A549 (cell line): Measurements from ENCODE around the gene DBH. TPM values are rescaled to one million over a fixed set of nuclear protein-coding genes. Genes with fewer than 3 reads are reported as not detected.

ENCODE experiments used
- ATAC-seq, 2 experiments: fragments of 200-7000 bp in 1 of 2; fragments of >200 bp in 1 of 2; cut with Nextera tagmentation in 1 of 2; cut with Tn5 transposase in 1 of 2; 3 replicates each; pipeline versions ENCODE4 v1.8.0 to v1.9.1; 2018 to 2020; ENCODE audit warnings: mild to moderate bottlenecking in 1 of 2, moderate library complexity in 1 of 2
- CTCF ChIA-PET: fragments of 300-600 bp; sonication (Branson Sonifier 250); formaldehyde crosslinking; extraction: SDS; loops from one replicate; lab custom pipeline; 2021; ENCODE audit warnings: antibody characterized with exemption, inconsistent platforms; lab: Yijun Ruan, JAX
- POLR2A ChIA-PET: fragments of 350-600 bp; formaldehyde crosslinking; extraction: SDS; loops from one replicate; lab custom pipeline; 2021; ENCODE audit warnings: antibody characterized with exemption, inconsistent platforms; lab: Yijun Ruan, JAX
- DNase-seq, 2 experiments: peaks; one replicate each; pipeline versions ENCODE4 v3.0.0 to v3.0.0-alpha.2; 2011 to 2016; ENCODE audit warnings: low read depth in 1 of 2, low spot score in 1 of 2
- FAIRE-seq: peaks from 2 replicates; lab custom pipeline; 2011; peaks lifted over from hg19 to GRCh38; lab: Jason Lieb, UNC
- H3K27ac ChIP-seq, 2 experiments: fragments of >200 bp; sonication (Bioruptor Twin); formaldehyde crosslinking; 3 replicates each; pipeline ENCODE4 v1.5.1; 2016 to 2017
- H3K4me1 ChIP-seq: fragments of >200 bp; sonication (Bioruptor Twin); formaldehyde crosslinking; 3 replicates; pipeline ENCODE4 v1.6.1; 2016
- H3K4me2 ChIP-seq: fragments of >200 bp; sonication (Bioruptor Twin); formaldehyde crosslinking; 3 replicates; pipeline ENCODE4 v1.6.1; 2016
- H3K4me3 ChIP-seq: fragments of >200 bp; sonication (Bioruptor Twin); formaldehyde crosslinking; 3 replicates; pipeline ENCODE4 v1.5.1; 2016
- H3K9me3 ChIP-seq: fragments of >200 bp; sonication (Bioruptor Twin); formaldehyde crosslinking; 3 replicates; pipeline ENCODE4 v1.6.1; 2016
- ATOH8 ChIP-seq: fragments of 250-450 bp; sonication (Bioruptor Pico); IDR thresholded peaks from 2 replicates; pipeline ENCODE4 v1.5.0; 2020; ENCODE audit warnings: low read depth, mild to moderate bottlenecking, moderate library complexity
- CTCF ChIP-seq: fragments of >200 bp; sonication (Bioruptor Twin); formaldehyde crosslinking; IDR thresholded peaks from 3 replicates; pipeline ENCODE4 v1.5.1; 2016
- E2F6 ChIP-seq: IDR thresholded peaks from 2 replicates; pipeline ENCODE4 v1.6.1; 2012; ENCODE audit warnings: low read depth, borderline replicate concordance
- EHMT2 ChIP-seq: fragments of 200-600 bp; sonication (generic); IDR thresholded peaks from 2 replicates; pipeline ENCODE4 v1.6.1; 2016; ENCODE audit warnings: antibody characterized with exemption, low read depth, mild to moderate bottlenecking, moderate library complexity
- HDAC2 ChIP-seq: fragments of 200-600 bp; sonication (generic); IDR thresholded peaks from 2 replicates; pipeline ENCODE4 v1.6.1; 2016
- HOXA7 ChIP-seq: fragments of 250-450 bp; sonication (Bioruptor Pico); IDR thresholded peaks from 2 replicates; pipeline ENCODE4 v1.5.0; 2020; ENCODE audit warnings: mild to moderate bottlenecking, moderate library complexity
- JUN ChIP-seq, 2 experiments: fragments of >200 bp; sonication (Bioruptor Twin); formaldehyde crosslinking; IDR thresholded peaks; 2 replicates in 1 of 2; 3 replicates in 1 of 2; pipeline ENCODE4 v1.6.1; 2016 to 2017
- JUNB ChIP-seq: fragments of >200 bp; sonication (Bioruptor Twin); formaldehyde crosslinking; IDR thresholded peaks from 2 replicates; pipeline ENCODE4 v1.6.1; 2016
- MAFK ChIP-seq: fragments of 450-650 bp; IDR thresholded peaks from 2 replicates; pipeline ENCODE4 v1.6.1; 2014; ENCODE audit not compliant: partially characterized antibody
- MAZ ChIP-seq: fragments of 150-350 bp; IDR thresholded peaks from 2 replicates; pipeline ENCODE4 v1.6.1; 2014; ENCODE audit warnings: antibody characterized with exemption, low read depth, low read length, borderline replicate concordance
- PHF8 ChIP-seq: fragments of 200-600 bp; sonication (generic); IDR thresholded peaks from 2 replicates; pipeline ENCODE4 v1.6.1; 2016; ENCODE audit warnings: low read depth, mild to moderate bottlenecking, antibody characterized with exemption, moderate library complexity, borderline replicate concordance
- POLR2AphosphoS2 ChIP-seq: conservative IDR thresholded peaks from 2 replicates; pipeline ENCODE4 v1.6.1; 2012; ENCODE audit warnings: low read length, improper control_type of control experiment, inconsistent platforms
- RARB ChIP-seq: fragments of 250-450 bp; sonication (Bioruptor Pico); IDR thresholded peaks from 2 replicates; pipeline ENCODE4 v1.8.0; 2021; ENCODE audit warnings: mild to moderate bottlenecking, moderate library complexity
- RCOR1 ChIP-seq: fragments of 150-350 bp; IDR thresholded peaks from 2 replicates; pipeline ENCODE4 v1.6.1; 2014; ENCODE audit warnings: antibody characterized with exemption, low read length, low read depth
- REST ChIP-seq: fragments of 200-600 bp; sonication (generic); IDR thresholded peaks from 2 replicates; pipeline ENCODE4 v1.6.1; 2016; ENCODE audit warnings: antibody characterized with exemption, mild to moderate bottlenecking, moderate library complexity
- WGBS: methylation state at CpG from one replicate; pipeline ENCODE4 v1.1.6; 2017; ENCODE audit errors: missing lambda C conversion rate; 5-methylcytosine and 5-hydroxymethylcytosine counted together
- polyA plus RNA-seq, 4 experiments: library from polyadenylated mRNA; depleted of rRNA in 3 of 4; stranded (reverse); fragments of >200 nt; fragmentation: RNase III in 1 of 4; extraction: RNeasy Plus Mini Kit Qiagen cat#74134 plus additional on column Dnase treatment in 1 of 4; gene quantifications; 2 replicates in 3 of 4; 3 replicates in 1 of 4; pipeline ENCODE4 v1.2.3, GENCODE V29; 2011 to 2017

The DBH gene
- polyA plus RNA-seq, 2 of the 4 experiments (the other 2 are of a cell fraction): not detected

GRCh38 chr9:133640160-133640559 lies 4.0 kb downstream of the DBH start (continued):
- no peak for TF ChIP-seq REST
- no peak for TF ChIP-seq MAZ
- no peak for TF ChIP-seq CTCF
- TF ChIP-seq POLR2AphosphoS2: no peak

GRCh38 chr9:133640580-133641395 lies 4.6 kb downstream of the DBH start:
- 30% methylated on average over 13 of the region's 13 CpGs for WGBS
- H3K9me3 ChIP-seq: no peaks in the 10 kb centered on the region
- DNase-seq: no peak
- no peak overlapping the region for H3K27ac ChIP-seq
- no peaks in the 10 kb centered on the region for H3K4me1 ChIP-seq
- no peak overlapping the region for H3K4me3 ChIP-seq
- FAIRE-seq: no peak
- POLR2A ChIA-PET: no interaction called here
- H3K4me2 ChIP-seq: no peak overlapping the region
- TF ChIP-seq ATOH8 (CRISPR knock-in tag) (no peak), POLR2AphosphoS2 (no peak), RCOR1 (no peak), HOXA7 (no peak), E2F6 (no peak), RARB (CRISPR knock-in tag) (no peak), HDAC2 (no peak), MAFK (no peak), JUN (IDR thresholded peaks at IDR 0.05) (no peak), JUNB (no peak), EHMT2 (no peak), REST (no peak), PHF8 (no peak)
- TF ChIP-seq, all 56 proteins: peak for 0
- no peak for ATAC-seq
- CTCF ChIA-PET: interaction anchor here (0.5 to 1.3 kb wide), 2 partner anchors 21 to 26 kb away, joined by 3 read pairs; no protein-coding TSS in a partner anchor
